HEK293 (cell line): ENCODE measurements around the gene CHST4.
A peak's percentile ranks its signal among the peaks of the same experiment; 100 is the strongest.

ENCODE experiments used
- CTCF ChIA-PET: fragments of 350-600 bp; formaldehyde crosslinking; extraction: SDS; loops from one replicate; lab custom pipeline; 2021; ENCODE audit warnings: antibody characterized with exemption; lab: Yijun Ruan, JAX
- POLR2A ChIA-PET: fragments of 300-600 bp; formaldehyde crosslinking; extraction: SDS; loops from one replicate; lab custom pipeline; 2020; ENCODE audit warnings: antibody characterized with exemption, inconsistent platforms; lab: Yijun Ruan, JAX
- H3K27ac ChIP-seq: fragments of 200-500 bp; sonication (Bioruptor generic); 2 replicates; pipeline ENCODE4 v1.5.1; 2014; ENCODE audit warnings: low read depth, low read length, control low read depth, inconsistent platforms; ENCODE audit errors: extremely low read depth
- H3K36me3 ChIP-seq, 2 experiments: fragments of 200-500 bp in 1 of 2; sonication (Bioruptor generic) in 1 of 2; 1 replicate in 1 of 2; 2 replicates in 1 of 2; pipeline ENCODE4 v1.5.1; 2014 to 2017; ENCODE audit warnings: inconsistent platforms in 2 of 2, low read length in 2 of 2; ENCODE audit not compliant: control insufficient read depth in 2 of 2, insufficient read depth in 1 of 2
- H3K4me1 ChIP-seq: fragments of 200-500 bp; sonication (Bioruptor generic); 2 replicates; pipeline ENCODE4 v1.5.1; 2014; ENCODE audit warnings: mild to moderate bottlenecking, low read length, inconsistent platforms; ENCODE audit not compliant: control insufficient read depth, insufficient read depth
- H3K4me3 ChIP-seq: 2 replicates; pipeline ENCODE4 v1.5.1; 2011; ENCODE audit warnings: low read depth, mild to moderate bottlenecking, control low read depth, low read length, moderate library complexity
- H3K9me3 ChIP-seq: fragments of 200-500 bp; sonication (Bioruptor generic); 2 replicates; pipeline ENCODE4 v1.5.1; 2014; ENCODE audit warnings: low read depth, low read length, inconsistent platforms; ENCODE audit not compliant: control insufficient read depth, insufficient read depth
- BCL11A ChIP-seq: fragments of 450-650 bp; formaldehyde crosslinking; IDR thresholded peaks from 2 replicates; pipeline ENCODE4 v1.5.1; 2016; ENCODE audit warnings: low read depth, missing biosample characterization, missing genetic modification characterization
- CTCF ChIP-seq: fragments of 450-650 bp; formaldehyde crosslinking; IDR thresholded peaks from 2 replicates; pipeline ENCODE4 v1.5.1; 2016; ENCODE audit warnings: missing biosample characterization, missing genetic modification characterization
- ELK4 ChIP-seq: IDR thresholded peaks from 2 replicates; pipeline ENCODE4 v1.6.1; 2011; ENCODE audit warnings: mild to moderate bottlenecking, low read depth, low read length, borderline replicate concordance
- GFI1B ChIP-seq: fragments of 450-650 bp; formaldehyde crosslinking; IDR thresholded peaks from 2 replicates; pipeline ENCODE4 v1.5.1; 2016; ENCODE audit warnings: missing biosample characterization, missing genetic modification characterization
- GLI2 ChIP-seq: fragments of 450-650 bp; formaldehyde crosslinking; IDR thresholded peaks from 2 replicates; pipeline ENCODE4; 2017; ENCODE audit warnings: missing biosample characterization, missing genetic modification characterization, low read depth, borderline replicate concordance
- KLF10 ChIP-seq: fragments of 450-650 bp; IDR thresholded peaks from 2 replicates; pipeline ENCODE4 v1.5.1; 2018; ENCODE audit warnings: missing biosample characterization, mild to moderate bottlenecking, missing genetic modification characterization
- KLF7 ChIP-seq: fragments of 450-650 bp; formaldehyde crosslinking; IDR thresholded peaks from 2 replicates; pipeline ENCODE4 v1.5.1; 2016; ENCODE audit warnings: missing biosample characterization, missing genetic modification characterization, borderline replicate concordance
- KLF9 ChIP-seq: fragments of 450-650 bp; formaldehyde crosslinking; IDR thresholded peaks from 2 replicates; pipeline ENCODE4 v1.5.1; 2016; ENCODE audit warnings: missing biosample characterization, missing genetic modification characterization, low read depth
- MYNN ChIP-seq: fragments of 450-650 bp; formaldehyde crosslinking; IDR thresholded peaks from 2 replicates; pipeline ENCODE4 v1.5.1; 2016; ENCODE audit warnings: missing biosample characterization, missing genetic modification characterization, borderline replicate concordance
- REPIN1 ChIP-seq: fragments of 450-650 bp; formaldehyde crosslinking; IDR thresholded peaks from 2 replicates; pipeline ENCODE4 v1.5.1; 2017; ENCODE audit warnings: missing biosample characterization, missing genetic modification characterization, low read depth
- SCRT1 ChIP-seq: fragments of 450-650 bp; formaldehyde crosslinking; IDR thresholded peaks from 2 replicates; pipeline ENCODE4 v1.5.1; 2016; ENCODE audit warnings: missing biosample characterization, missing genetic modification characterization, borderline replicate concordance
- SCRT2 ChIP-seq: fragments of 450-650 bp; formaldehyde crosslinking; IDR thresholded peaks from 2 replicates; pipeline ENCODE4 v1.5.1; 2016; ENCODE audit warnings: missing biosample characterization, missing genetic modification characterization
- SP7 ChIP-seq: fragments of 450-650 bp; formaldehyde crosslinking; IDR thresholded peaks from 2 replicates; pipeline ENCODE4 v1.5.1; 2016; ENCODE audit warnings: missing biosample characterization, missing genetic modification characterization
- YY2 ChIP-seq: fragments of 450-650 bp; formaldehyde crosslinking; IDR thresholded peaks from 2 replicates; pipeline ENCODE4 v1.5.1; 2016; ENCODE audit warnings: missing biosample characterization, missing genetic modification characterization
- ZBTB17 ChIP-seq: fragments of 450-650 bp; formaldehyde crosslinking; IDR thresholded peaks from 2 replicates; pipeline ENCODE4 v1.5.1; 2016; ENCODE audit warnings: missing biosample characterization, missing genetic modification characterization
- ZBTB6 ChIP-seq: fragments of 450-650 bp; formaldehyde crosslinking; IDR thresholded peaks from 2 replicates; pipeline ENCODE4 v1.5.1; 2017; ENCODE audit warnings: missing biosample characterization, missing genetic modification characterization
- ZEB2 ChIP-seq: fragments of 450-650 bp; formaldehyde crosslinking; IDR thresholded peaks from 2 replicates; pipeline ENCODE4 v1.5.1; 2016; ENCODE audit warnings: missing biosample characterization, missing genetic modification characterization
- ZNF488 ChIP-seq: fragments of 450-650 bp; formaldehyde crosslinking; IDR thresholded peaks from 2 replicates; pipeline ENCODE4 v1.5.1; 2016; ENCODE audit warnings: missing biosample characterization, missing genetic modification characterization
- ZNF521 ChIP-seq: fragments of 450-650 bp; formaldehyde crosslinking; IDR thresholded peaks from 2 replicates; pipeline ENCODE4 v1.5.1; 2017; ENCODE audit warnings: missing biosample characterization, mild to moderate bottlenecking, missing genetic modification characterization
- ZNF600 ChIP-seq: fragments of 450-650 bp; formaldehyde crosslinking; IDR thresholded peaks from 2 replicates; pipeline ENCODE4 v1.5.1; 2016; ENCODE audit warnings: missing biosample characterization, missing genetic modification characterization
- ZNF621 ChIP-seq: fragments of 450-650 bp; formaldehyde crosslinking; IDR thresholded peaks from 2 replicates; pipeline ENCODE4 v1.5.1; 2017; ENCODE audit warnings: missing biosample characterization, missing genetic modification characterization
- ZNF654 ChIP-seq: fragments of 450-650 bp; formaldehyde crosslinking; IDR thresholded peaks from 2 replicates; pipeline ENCODE4 v1.5.1; 2016; ENCODE audit warnings: low read depth, missing biosample characterization, missing genetic modification characterization
- ZNF76 ChIP-seq: fragments of 450-650 bp; formaldehyde crosslinking; IDR thresholded peaks from 2 replicates; pipeline ENCODE4; 2016; ENCODE audit warnings: low read depth, missing biosample characterization, missing genetic modification characterization, borderline replicate concordance
- ZNF768 ChIP-seq: fragments of 450-650 bp; formaldehyde crosslinking; IDR thresholded peaks from 2 replicates; pipeline ENCODE4 v1.5.1; 2018; ENCODE audit warnings: missing biosample characterization, mild to moderate bottlenecking, missing genetic modification characterization

CHST4 gene

GRCh38 chr16:71537643-71538042 is 11.4 kb downstream of the CHST4 start:
- no peak overlapping the region for H3K27ac ChIP-seq
- no peaks in the 10 kb centered on the region for H3K4me1 ChIP-seq
- no peak overlapping the region for H3K4me3 ChIP-seq
- ChIA-PET POLR2A (no interaction called here), CTCF (interaction anchor here (0.8 to 2.9 kb wide), 10 partner anchors 9 to 127 kb away, joined by 3 to 34 read pairs (median 6); no protein-coding TSS in a partner anchor)
- H3K9me3 ChIP-seq, result no peaks in the 10 kb centered on the region
- TF ChIP-seq ZBTB6, result no peak
- no peak for TF ChIP-seq ZNF521
- TF ChIP-seq ZNF488 (tag by site-specific recombination), result no peak
- TF ChIP-seq SCRT2 (tag by site-specific recombination), result peak; percentile 96
- TF ChIP-seq SCRT1 (tag by site-specific recombination), result peak; percentile 68
- no peak for TF ChIP-seq ELK4
- no peak for TF ChIP-seq ZBTB17
- peak; percentile 53; the same call in 1 of the 2 replicates for TF ChIP-seq CTCF (tag by site-specific recombination)
- TF ChIP-seq ZNF654 (tag by site-specific recombination), result peak; percentile 59
- TF ChIP-seq GFI1B (tag by site-specific recombination), result no peak
- no peak for TF ChIP-seq ZEB2
- no peak for TF ChIP-seq BCL11A (tag by site-specific recombination)
- TF ChIP-seq KLF9 (tag by site-specific recombination), result no peak
- no peak for TF ChIP-seq KLF10
- TF ChIP-seq ZNF621 (tag by site-specific recombination), result no peak
- TF ChIP-seq YY2 (tag by site-specific recombination), result no peak
- no peaks in the 10 kb centered on the region for H3K36me3 ChIP-seq

GRCh38 chr16:71542377-71542776 is 16.2 kb downstream of the CHST4 start:
- H3K9me3 ChIP-seq, result no peaks in the 10 kb centered on the region
- ChIA-PET POLR2A (no interaction called here), CTCF (interaction anchor here (0.6 to 2.6 kb wide), 10 partner anchors 10 to 186 kb away, joined by 3 to 17 read pairs (median 4); no protein-coding TSS in a partner anchor)
- no peak for TF ChIP-seq GLI2
- TF ChIP-seq REPIN1 (tag by site-specific recombination), result no peak
- TF ChIP-seq ZBTB17, result peak; percentile 34; the same call in 1 of the 2 replicates
- no peak for TF ChIP-seq KLF7 (tag by site-specific recombination)
- peak; percentile 67 for TF ChIP-seq ZNF600
- TF ChIP-seq ZNF654 (tag by site-specific recombination), result 0 out of 2 replicates have a peak, but pooled peaks have one; percentile 29
- no peak for TF ChIP-seq SP7
- TF ChIP-seq MYNN (tag by site-specific recombination), result no peak
- TF ChIP-seq ZNF76 (tag by site-specific recombination), result no peak
- peak; percentile 62; the same call in 1 of the 2 replicates for TF ChIP-seq CTCF (tag by site-specific recombination)
- TF ChIP-seq ZNF768 (tag by site-specific recombination), result peak; percentile 9; the same call in 1 of the 2 replicates
- H3K27ac ChIP-seq, result no peak overlapping the region
- no peaks in the 10 kb centered on the region for H3K36me3 ChIP-seq
- H3K4me3 ChIP-seq, result no peak overlapping the region
- H3K4me1 ChIP-seq, result no peaks in the 10 kb centered on the region
